Measurements from ENCODE around the gene OVCA2. TPM values are rescaled to one million over a fixed set of nuclear protein-coding genes. Genes with fewer than 3 reads are reported as not detected.
A peak's percentile ranks its signal among the peaks of the same experiment; 100 is the strongest.

Gene OVCA2
- total RNA-seq, 4 donors from 2014 or later: 21.1 to 30.4 (median 26.2) TPM

DNA sequence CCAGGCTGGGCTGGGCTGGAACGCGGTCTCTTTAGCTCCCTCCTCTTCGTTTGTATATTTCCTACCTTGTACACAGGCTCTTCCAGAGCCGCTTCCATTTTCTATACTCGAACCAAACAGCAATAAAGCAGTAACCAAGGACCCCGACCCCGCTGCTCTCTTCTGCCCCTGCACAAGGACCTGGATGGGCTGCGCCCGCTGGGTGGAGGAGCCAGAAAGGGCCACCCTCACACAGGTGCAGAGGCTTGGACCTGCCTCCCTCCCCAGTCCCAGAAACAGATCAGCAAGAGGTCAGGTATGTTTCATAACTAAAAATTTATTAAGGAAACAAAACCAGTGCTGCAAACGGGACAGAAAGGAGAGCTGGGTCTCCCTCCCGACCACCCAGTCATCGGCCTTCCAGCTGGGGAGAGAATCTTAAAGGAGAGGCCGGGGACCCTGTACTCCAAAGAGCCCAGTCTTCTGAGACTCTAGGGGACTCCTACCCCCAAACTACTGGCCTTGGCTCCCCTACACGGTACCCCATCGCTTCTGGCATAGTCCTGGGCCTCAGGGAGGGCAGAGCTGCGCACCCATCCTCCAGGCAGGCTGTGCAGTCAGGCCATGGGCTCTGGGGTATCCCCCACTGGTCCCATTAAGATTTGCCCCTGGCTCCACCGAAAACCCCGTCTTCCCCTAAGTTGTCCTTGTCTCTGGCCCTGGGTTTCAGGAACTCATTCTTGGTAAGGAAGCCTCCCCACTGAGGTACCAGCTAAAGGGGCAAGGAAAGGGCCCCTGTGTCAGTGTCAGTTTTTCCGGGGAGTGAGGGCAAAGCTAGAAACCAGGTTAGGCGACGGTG, 17.9 kb downstream of the OVCA2 start:
- DNase-seq (ENCODE audit: low spot score): no peak
- no peak for ATAC-seq (ENCODE audit: low FRiP score)
- TF ChIP-seq, protein P1, sequence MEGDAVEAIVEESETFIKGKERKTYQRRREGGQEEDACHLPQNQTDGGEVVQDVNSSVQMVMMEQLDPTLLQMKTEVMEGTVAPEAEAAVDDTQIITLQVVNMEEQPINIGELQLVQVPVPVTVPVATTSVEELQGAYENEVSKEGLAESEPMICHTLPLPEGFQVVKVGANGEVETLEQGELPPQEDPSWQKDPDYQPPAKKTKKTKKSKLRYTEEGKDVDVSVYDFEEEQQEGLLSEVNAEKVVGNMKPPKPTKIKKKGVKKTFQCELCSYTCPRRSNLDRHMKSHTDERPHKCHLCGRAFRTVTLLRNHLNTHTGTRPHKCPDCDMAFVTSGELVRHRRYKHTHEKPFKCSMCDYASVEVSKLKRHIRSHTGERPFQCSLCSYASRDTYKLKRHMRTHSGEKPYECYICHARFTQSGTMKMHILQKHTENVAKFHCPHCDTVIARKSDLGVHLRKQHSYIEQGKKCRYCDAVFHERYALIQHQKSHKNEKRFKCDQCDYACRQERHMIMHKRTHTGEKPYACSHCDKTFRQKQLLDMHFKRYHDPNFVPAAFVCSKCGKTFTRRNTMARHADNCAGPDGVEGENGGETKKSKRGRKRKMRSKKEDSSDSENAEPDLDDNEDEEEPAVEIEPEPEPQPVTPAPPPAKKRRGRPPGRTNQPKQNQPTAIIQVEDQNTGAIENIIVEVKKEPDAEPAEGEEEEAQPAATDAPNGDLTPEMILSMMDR (IDR thresholded peaks at IDR 0.05): no peak

DNA sequence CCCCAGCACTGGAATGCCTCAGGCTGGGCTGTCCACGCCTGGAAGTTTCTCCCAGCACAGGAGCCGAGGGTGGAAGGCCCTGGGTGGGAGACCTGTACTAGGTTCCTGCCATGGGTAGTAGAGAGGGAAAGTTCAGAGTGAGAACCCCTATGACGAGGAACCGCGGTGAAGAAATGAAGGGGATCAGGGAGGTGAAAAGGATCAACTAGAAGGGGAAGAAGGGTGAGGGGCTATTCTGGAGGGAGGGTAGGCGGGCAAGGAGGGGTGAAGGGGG, 18.5 kb downstream of the OVCA2 start:
- ATAC-seq (ENCODE audit: low FRiP score) (no peak), DNase-seq (ENCODE audit: low spot score) (no peak)
- TF ChIP-seq, protein P1 (IDR thresholded peaks at IDR 0.05): no peak

DNA sequence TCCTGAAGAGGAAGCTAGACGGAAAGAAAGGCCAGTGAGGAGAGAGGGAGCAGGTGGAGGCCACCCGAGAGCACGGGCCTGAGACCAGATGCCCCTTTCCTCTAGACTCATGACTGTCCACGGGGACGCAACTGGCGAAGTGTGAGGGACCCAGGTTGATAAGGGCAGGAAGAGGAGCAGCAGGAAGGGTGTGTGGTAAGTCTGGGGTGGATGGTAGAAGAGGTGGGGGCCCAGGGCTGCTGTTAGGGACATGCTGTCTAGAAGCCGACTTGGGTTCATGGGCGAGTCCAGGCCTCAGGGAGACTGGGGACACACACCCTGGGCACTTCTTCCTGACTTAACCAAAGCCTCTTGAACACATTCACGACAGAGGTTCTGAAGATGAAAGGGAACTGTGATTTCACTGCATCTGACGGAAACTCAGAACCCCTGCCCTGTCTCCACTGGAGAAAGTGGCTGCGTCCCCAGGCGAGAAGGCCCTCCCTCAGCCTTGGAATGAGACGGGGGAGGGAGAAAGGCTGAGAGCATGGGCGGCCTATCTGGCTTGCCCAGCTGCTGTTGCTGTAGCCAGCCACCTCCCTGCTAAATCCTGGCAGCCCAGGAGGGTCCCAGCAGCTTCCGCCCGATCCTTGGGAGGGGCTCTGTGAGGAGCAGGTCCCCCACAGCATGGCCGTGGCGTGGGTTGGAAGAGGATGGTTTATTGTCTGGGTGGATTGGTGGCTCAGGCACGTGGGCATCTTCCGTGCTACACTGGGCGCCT, 19.0 kb downstream of the OVCA2 start:
- TF ChIP-seq, protein P1 (IDR thresholded peaks at IDR 0.05): no peak
- no peak for ATAC-seq (ENCODE audit: low FRiP score)
- no peak for DNase-seq (ENCODE audit: low spot score)

DNA sequence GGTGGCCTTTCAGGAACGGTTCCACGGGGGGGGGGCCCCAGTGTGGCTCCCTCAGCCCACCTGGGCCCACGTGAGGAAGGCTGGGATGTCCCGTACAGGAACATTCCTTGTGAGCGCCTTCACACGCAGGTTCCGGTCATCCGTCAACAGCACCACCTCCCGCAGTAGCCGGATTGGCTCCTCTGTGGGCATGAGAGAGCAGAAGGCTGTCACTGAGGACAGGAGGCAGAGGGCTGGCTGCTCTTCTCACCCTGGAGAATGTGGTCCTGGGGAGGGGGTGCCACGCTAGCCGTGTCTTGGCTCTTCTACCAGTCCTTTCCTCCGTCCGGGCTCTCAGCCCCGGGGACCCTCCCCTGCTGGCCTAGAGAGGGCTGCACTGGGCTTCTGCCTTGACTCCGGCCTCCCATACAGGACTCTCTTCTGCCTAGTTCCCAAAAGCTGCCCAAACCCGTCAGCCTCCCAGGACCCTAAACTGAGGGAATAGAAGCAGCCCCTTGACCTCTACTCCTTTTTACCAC, 19.7 kb downstream of the OVCA2 start:
- ATAC-seq (ENCODE audit: low FRiP score): no peak
- TF ChIP-seq, protein P1 (IDR thresholded peaks at IDR 0.05): no peak
- DNase-seq (ENCODE audit: low spot score): no peak

- ATAC-seq (ENCODE audit: low FRiP score) (no peak), DNase-seq (ENCODE audit: low spot score) (no peak)
- TF ChIP-seq, protein P1 (IDR thresholded peaks at IDR 0.05): no peak
Observed at GRCh38 chr17:2062571-2063183, 20.9 kb downstream of the OVCA2 start.

DNA sequence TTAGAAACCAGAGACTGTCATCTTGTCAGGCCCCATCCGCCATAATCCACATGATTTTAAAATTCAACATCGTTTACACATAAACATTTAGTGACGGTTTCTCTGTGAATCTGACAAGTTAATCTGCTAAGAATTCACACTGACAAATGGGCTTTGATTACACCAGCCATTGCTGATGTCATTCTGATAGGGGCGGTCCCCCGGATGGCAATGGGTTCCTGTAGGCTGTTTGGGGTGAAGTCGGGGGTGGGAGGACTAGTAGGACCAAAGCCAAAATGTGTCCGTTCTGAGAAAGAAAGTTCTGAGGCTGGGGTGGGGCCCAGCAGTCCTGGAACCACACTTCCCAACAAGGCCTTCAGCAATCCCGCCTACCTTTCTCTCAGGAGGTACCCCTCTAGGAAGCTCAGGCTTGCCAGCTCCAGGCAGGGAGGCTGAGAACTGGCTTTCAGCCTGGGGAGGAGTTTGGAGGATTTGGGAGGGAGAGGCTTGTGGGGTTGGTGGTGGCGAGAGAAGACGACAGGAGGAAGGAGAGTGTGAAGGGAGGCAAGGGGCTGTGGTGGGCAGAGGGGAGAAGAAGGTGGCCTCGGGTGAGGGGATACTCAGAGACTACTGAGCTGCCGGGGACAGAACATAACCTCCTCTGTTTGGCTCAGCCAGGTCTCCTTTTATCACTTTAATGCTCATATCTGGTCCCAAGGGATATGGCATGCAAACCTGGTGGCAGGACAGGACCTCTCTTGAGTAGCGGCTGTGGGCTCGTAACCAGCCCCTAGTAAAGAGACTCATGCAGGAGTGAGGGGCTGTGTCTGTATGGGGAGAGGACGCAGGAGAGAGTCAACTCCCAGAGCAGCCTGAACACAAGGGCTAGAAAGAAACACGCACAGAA, 21.7 kb downstream of the OVCA2 start:
- peak; percentile 41 for ATAC-seq (ENCODE audit: low FRiP score)
- TF ChIP-seq, protein P1 (IDR thresholded peaks at IDR 0.05): no peak
- DNase-seq (ENCODE audit: low spot score): no peak

Data from omental fat pad (tissue), 4 donors.